H1 (cell line): ENCODE measurements around the gene RNF224. TPM values are rescaled to one million over a fixed set of nuclear protein-coding genes. Genes with fewer than 3 reads are reported as not detected.
"Not testable (repeated sequence)": the region's sequence is repeated elsewhere in the genome, so short reads cannot be mapped to it uniquely, and the experiment has no call there.

Source experiments
- CTCF ChIA-PET: fragments of 300-600 bp; sonication (Branson Sonifier 250); formaldehyde crosslinking; loops from one replicate; lab custom pipeline; 2021; ENCODE audit not compliant: partially characterized antibody; lab: Charles Lee
- POLR2A ChIA-PET: fragments of 300-600 bp; sonication (Branson Sonifier 250); formaldehyde crosslinking; loops from one replicate; lab custom pipeline; 2021; ENCODE audit warnings: inconsistent platforms; ENCODE audit not compliant: partially characterized antibody; lab: Charles Lee
- DNase-seq, 2 experiments: peaks; one replicate each; pipeline versions ENCODE4 v3.0.0 to v3.0.0-alpha.2; 2010 to 2022; ENCODE audit warnings: low spot score in 2 of 2, low read depth in 1 of 2, mixed read lengths in 1 of 2
- FAIRE-seq: peaks from 2 replicates; lab custom pipeline; 2011; peaks lifted over from hg19 to GRCh38; lab: Jason Lieb, UNC
- H2AFZ ChIP-seq: 2 replicates; pipeline ENCODE4 v1.8.1; 2012; ENCODE audit warnings: low read length, inconsistent platforms
- H2AK5ac ChIP-seq: 2 replicates; pipeline ENCODE4 v1.6.1; 2013; ENCODE audit warnings: low read depth, low read length
- H2BK120ac ChIP-seq: replicated peaks from 2 replicates; pipeline ENCODE3; 2013; ENCODE audit warnings: low read depth, low read length, inconsistent platforms
- H2BK12ac ChIP-seq: 2 replicates; pipeline ENCODE4 v1.6.1; 2013; ENCODE audit warnings: low read depth, low read length
- H2BK15ac ChIP-seq: 2 replicates; pipeline ENCODE4 v1.6.1; 2013; ENCODE audit warnings: low read length
- H2BK20ac ChIP-seq: 2 replicates; pipeline ENCODE4 v1.6.1; 2013; ENCODE audit warnings: low read length
- H2BK5ac ChIP-seq: 2 replicates; pipeline ENCODE4 v1.6.1; 2013; ENCODE audit warnings: low read depth, low read length
- H3K14ac ChIP-seq: 2 replicates; pipeline ENCODE4 v1.6.1; 2013; ENCODE audit warnings: inconsistent platforms; ENCODE audit not compliant: insufficient read length
- H3K18ac ChIP-seq: 2 replicates; pipeline ENCODE4 v1.6.1; 2013; ENCODE audit warnings: low read length; ENCODE audit errors: extremely low read depth
- H3K23ac ChIP-seq: 2 replicates; pipeline ENCODE4 v1.6.1; 2013; ENCODE audit warnings: inconsistent platforms; ENCODE audit not compliant: insufficient read length
- H3K23me2 ChIP-seq: 2 replicates; pipeline ENCODE4 v1.6.1; 2013; ENCODE audit warnings: low read depth, low read length
- H3K27ac ChIP-seq: 2 replicates; pipeline ENCODE4 v1.6.1; 2011; ENCODE audit warnings: low read depth, low read length, inconsistent platforms
- H3K27me3 ChIP-seq, 4 experiments: replicated peaks in 1 of 4; 1 replicate in 1 of 4; 2 replicates in 3 of 4; pipeline versions ENCODE4 v1.6.1 to v1.8.1; 2011 to 2013; ENCODE audit warnings: low read length in 3 of 4, mild to moderate bottlenecking in 3 of 4, inconsistent platforms in 2 of 4, mixed read lengths in 2 of 4, moderate library complexity in 1 of 4; ENCODE audit not compliant: control insufficient read depth in 3 of 4, insufficient read depth in 3 of 4; ENCODE audit errors: extremely low read depth in 1 of 4
- H3K36me3 ChIP-seq, 4 experiments: 2 replicates each; pipeline versions ENCODE4 v1.6.1 to v1.8.1; 2011 to 2013; ENCODE audit warnings: mild to moderate bottlenecking in 4 of 4, low read length in 3 of 4, moderate library complexity in 2 of 4, control low read depth in 1 of 4, inconsistent platforms in 1 of 4; ENCODE audit not compliant: insufficient read depth in 4 of 4, control insufficient read depth in 2 of 4
- H3K4ac ChIP-seq: replicated peaks from 2 replicates; pipeline ENCODE3; 2013; ENCODE audit warnings: low read length, low read depth, mixed read lengths, inconsistent platforms; ENCODE audit not compliant: insufficient read length
- H3K4me1 ChIP-seq, 4 experiments: replicated peaks in 1 of 4; 1 replicate in 1 of 4; 2 replicates in 3 of 4; pipeline versions ENCODE4 v1.6.1 to v1.8.1; 2011 to 2013; ENCODE audit warnings: low read length in 3 of 4, inconsistent platforms in 2 of 4, mixed read lengths in 1 of 4; ENCODE audit not compliant: insufficient read depth in 4 of 4, control insufficient read depth in 3 of 4
- H3K4me2 ChIP-seq, 2 experiments: 2 replicates each; pipeline versions ENCODE4 v1.6.1 to v1.8.1; 2011 to 2013; ENCODE audit warnings: low read depth in 2 of 2, low read length in 2 of 2, control low read depth in 1 of 2, inconsistent platforms in 1 of 2, mild to moderate bottlenecking in 1 of 2; ENCODE audit not compliant: insufficient read depth in 1 of 2
- H3K4me3 ChIP-seq, 4 experiments: fragments of 200-600, 300-600 bp in 1 of 4; sonication (generic), shearing (Covaris generic), sonication (Bioruptor Twin) in 1 of 4; 2 replicates each; pipeline versions ENCODE4 v1.5.1 to v1.8.1; 2011 to 2016; ENCODE audit warnings: low read length in 4 of 4, low read depth in 3 of 4, control low read depth in 2 of 4, inconsistent platforms in 2 of 4, mild to moderate bottlenecking in 2 of 4, mixed read lengths in 1 of 4, moderate library complexity in 1 of 4; ENCODE audit not compliant: insufficient read depth in 2 of 4; ENCODE audit errors: extremely low read depth in 1 of 4
- H3K56ac ChIP-seq: replicated peaks from 2 replicates; pipeline ENCODE3; 2013; ENCODE audit warnings: low read depth, mild to moderate bottlenecking, mixed read lengths, low read length, inconsistent platforms; ENCODE audit not compliant: insufficient read length
- H3K79me1 ChIP-seq: 2 replicates; pipeline ENCODE4 v1.6.1; 2013; ENCODE audit warnings: low read depth, low read length, control low read depth
- H3K79me2 ChIP-seq, 2 experiments: 2 replicates each; pipeline versions ENCODE4 v1.6.1 to v1.8.1; 2012 to 2013; ENCODE audit warnings: low read length in 2 of 2, mild to moderate bottlenecking in 2 of 2, inconsistent platforms in 1 of 2; ENCODE audit not compliant: insufficient read depth in 2 of 2, control insufficient read depth in 1 of 2
- H3K9ac ChIP-seq, 4 experiments: replicated peaks in 1 of 4; 1 replicate in 1 of 4; 2 replicates in 3 of 4; pipeline versions ENCODE4 v1.6.1 to v1.8.1; 2011 to 2013; ENCODE audit warnings: low read depth in 3 of 4, low read length in 3 of 4, control low read depth in 2 of 4, mild to moderate bottlenecking in 2 of 4, moderate library complexity in 2 of 4, inconsistent platforms in 1 of 4; ENCODE audit errors: extremely low read depth in 1 of 4
- H3K9me3 ChIP-seq, 2 experiments: 2 replicates each; pipeline versions ENCODE4 v1.6.1 to v1.8.1; 2012 to 2013; ENCODE audit warnings: mild to moderate bottlenecking in 2 of 2, moderate library complexity in 2 of 2, control low read depth in 1 of 2, inconsistent platforms in 1 of 2, low read depth in 1 of 2, low read length in 1 of 2, mixed read lengths in 1 of 2; ENCODE audit not compliant: insufficient read depth in 2 of 2
- H4K20me1 ChIP-seq, 2 experiments: replicated peaks in 1 of 2; 2 replicates each; pipeline versions ENCODE3 to v1.8.1; 2011 to 2013; ENCODE audit warnings: inconsistent platforms in 2 of 2, low read length in 2 of 2, mild to moderate bottlenecking in 1 of 2; ENCODE audit not compliant: insufficient read depth in 2 of 2, control insufficient read depth in 1 of 2
- H4K5ac ChIP-seq: 2 replicates; pipeline ENCODE4 v1.6.1; 2013; ENCODE audit warnings: low read length, low read depth, mixed read lengths, inconsistent platforms; ENCODE audit not compliant: insufficient read length
- H4K8ac ChIP-seq: 2 replicates; pipeline ENCODE4 v1.8.0; 2013; ENCODE audit warnings: mild to moderate bottlenecking, moderate library complexity, low read length, inconsistent platforms; ENCODE audit not compliant: insufficient read depth; ENCODE audit errors: extremely low read depth
- H4K91ac ChIP-seq: replicated peaks from 2 replicates; pipeline ENCODE3; 2013; ENCODE audit warnings: low read length, mixed read lengths, inconsistent platforms; ENCODE audit not compliant: insufficient read length
- CTCF ChIP-seq, 3 experiments: IDR thresholded peaks; 1 replicate in 2 of 3; 2 replicates in 1 of 3; pipeline versions ENCODE4 v1.5.1 to v1.6.1; 2011; ENCODE audit warnings: low read length in 3 of 3, mild to moderate bottlenecking in 3 of 3, inconsistent platforms in 2 of 3, low read depth in 1 of 3, moderate library complexity in 1 of 3; ENCODE audit not compliant: insufficient read depth in 1 of 3; ENCODE audit errors: control extremely low read depth in 1 of 3
- RAD21 ChIP-seq, 2 experiments: IDR thresholded peaks in 1 of 2; conservative IDR thresholded peaks in 1 of 2; 2 replicates each; pipeline ENCODE4 v1.6.1; 2011; ENCODE audit warnings: low read depth in 2 of 2, low read length in 2 of 2, improper control_type of control experiment in 1 of 2, inconsistent platforms in 1 of 2, mild to moderate bottlenecking in 1 of 2, moderate library complexity in 1 of 2
- RFX5 ChIP-seq: IDR thresholded peaks from 2 replicates; pipeline ENCODE4 v1.6.1; 2011; ENCODE audit warnings: low read depth, low read length, improper control_type of control experiment, borderline replicate concordance
- WGBS, 2 experiments: shearing (Covaris generic) in 1 of 2; methylation state at CpG; one replicate each; pipeline versions ENCODE4 v1.1.6 to v1.1.7; 2013 to 2015; ENCODE audit warnings: low lambda C conversion rate in 2 of 2, mixed read lengths in 2 of 2, inconsistent platforms in 1 of 2, low coverage in 1 of 2, missing lambda C conversion rate in 1 of 2; ENCODE audit not compliant: insufficient replicate concordance in 2 of 2, insufficient coverage in 1 of 2, insufficient read length in 1 of 2; ENCODE audit errors: extremely low coverage in 1 of 2, missing lambda C conversion rate in 1 of 2; 5-methylcytosine and 5-hydroxymethylcytosine counted together
- polyA plus RNA-seq, 7 experiments: library from polyadenylated mRNA; depleted of rRNA in 3 of 7; stranded (reverse) in 5 of 7; unstranded in 2 of 7; fragments of >200 nt in 5 of 7; fragments of 200-250 nt in 2 of 7; gene quantifications; 1 replicate in 5 of 7; 2 replicates in 1 of 7; 4 replicates in 1 of 7; pipeline versions ENCODE4 v1.2.1 to v1.2.3, GENCODE V29; 2011 to 2013; ENCODE audit warnings: missing spikeins in 2 of 7, mixed read lengths in 2 of 7
- total RNA-seq: library from RNA; stranded (reverse); fragmentation: NEBNext Ultra II Directional; extraction: Animal tissue kit (Norgen Biotek cat#: 25700); gene quantifications from 2 replicates; pipeline ENCODE4 v1.2.1, GENCODE V29; 2021

The RNF224 gene
- total and polyA plus RNA-seq, 2 of the 8 experiments (the other 6 are each of a cell fraction or from before 2014, with no cell fraction given), result 0.24 TPM; not detected in 1

- FAIRE-seq, H3K4ac ChIP-seq: not testable (repeated sequence)
- POLR2A ChIA-PET, result interaction anchor here (0.7 to 69.9 kb wide), 4 partner anchors 5 to 185 kb away, joined by 3 to 1462 read pairs (median 732); partner anchors contain the start of genes CYSRT1, NDOR1, NELFB and RNF208
These were observed 35.0 kb downstream of the RNF224 start for GRCh38 chr9:137262173-137262908.

More at GRCh38 chr9:137262173-137262908, 35.0 kb downstream of the RNF224 start:
- H2BK5ac ChIP-seq, H2BK15ac ChIP-seq, H3K14ac ChIP-seq, H3K79me2 ChIP-seq, H4K20me1 ChIP-seq, H3K4me2 ChIP-seq, H3K27me3 ChIP-seq, H3K23me2 ChIP-seq, H3K4me1 ChIP-seq, DNase-seq, H3K79me1 ChIP-seq, H2BK120ac ChIP-seq, H4K8ac ChIP-seq, H2BK12ac ChIP-seq, H3K4me3 ChIP-seq, H3K9ac ChIP-seq, H3K18ac ChIP-seq, H2BK20ac ChIP-seq, H4K91ac ChIP-seq, H2AFZ ChIP-seq, H4K5ac ChIP-seq, H3K27ac ChIP-seq, H2AK5ac ChIP-seq, H3K56ac ChIP-seq, H3K9me3 ChIP-seq, H3K23ac ChIP-seq: not testable (repeated sequence)
- TF ChIP-seq RAD21 (IDR thresholded peaks at IDR 0.05 in 1 of 2, conservative IDR thresholded peaks at IDR 0.05 in 1 of 2; ENCODE audit: low read depth in 2 of 2, low read length in 2 of 2) (peak in 1 of 2 experiments; percentile 19; a peak in 2 of 4 replicates), RFX5 (peak; percentile 60), CTCF (IDR thresholded peaks at IDR 0.05; ENCODE audit: control extremely low read depth in 1 of 3, insufficient read depth in 1 of 3, low read depth in 1 of 3, low read length in 3 of 3) (peak in 2 of 3 experiments; percentile 18 to 38; a peak in 2 of 4 replicates)
- CTCF ChIA-PET, result interaction anchor here (0.8 to 5.3 kb wide), 11 partner anchors 11 to 86 kb away, joined by 3 to 29 read pairs (median 7); partner anchors contain the start of gene TOR4A
- WGBS, 2 experiments, result 44% methylated on average over 15 of the region's 15 CpGs; no CpG with 5 or more reads in 1 of the 2 experiments
- peaks cover 9 to 34% (median 25%) of the 10 kb centered on the region in 4 experiments for H3K36me3 ChIP-seq
